Posterior cingulate gyrus (tissue), 11 donors: Measurements from ENCODE around the gene CHST11.
"Not testable (repeated sequence)": the region's sequence is repeated elsewhere in the genome, so short reads cannot be mapped to it uniquely, and the experiment has no call there.

Experiments
- DNase-seq, 10 donors: peaks; one replicate each; pipeline versions ENCODE4 v3.0.0 to v3.0.0-alpha.2; 2020 to 2021; ENCODE audit warnings: mixed read lengths in 3 of 10
- intact Hi-C: fragments of 100-400 bp; cut with DNase I; formaldehyde crosslinking; loops from one replicate; pipeline ENCODE4 v1.15.1; 2023

Gene CHST11

DNA sequence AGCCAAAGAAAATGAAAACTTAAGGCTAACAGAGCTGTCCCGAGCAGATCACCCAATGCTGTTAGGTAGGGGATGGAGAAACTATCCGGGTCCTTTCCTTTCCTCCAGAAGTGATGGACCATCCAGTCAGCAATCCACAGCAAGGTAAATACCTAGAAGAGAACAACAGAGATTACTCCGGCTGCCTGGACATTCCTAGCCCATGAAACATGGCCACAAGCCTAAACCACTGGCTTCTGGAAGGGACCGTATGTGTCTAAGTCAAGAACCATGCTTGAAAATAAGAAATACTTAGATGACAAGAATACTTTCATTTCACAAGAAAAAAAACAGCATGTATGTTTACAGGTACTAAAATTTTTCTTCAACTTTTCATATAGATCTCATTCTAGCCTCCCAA lies 348.4 kb downstream of the CHST11 start:
- intact Hi-C loops = no loop called here
- DNase-seq = no peak

GRCh38 chr12:104806194-104806593 lies 349.4 kb downstream of the CHST11 start:
- intact Hi-C loops = not testable (repeated sequence)

DNA sequence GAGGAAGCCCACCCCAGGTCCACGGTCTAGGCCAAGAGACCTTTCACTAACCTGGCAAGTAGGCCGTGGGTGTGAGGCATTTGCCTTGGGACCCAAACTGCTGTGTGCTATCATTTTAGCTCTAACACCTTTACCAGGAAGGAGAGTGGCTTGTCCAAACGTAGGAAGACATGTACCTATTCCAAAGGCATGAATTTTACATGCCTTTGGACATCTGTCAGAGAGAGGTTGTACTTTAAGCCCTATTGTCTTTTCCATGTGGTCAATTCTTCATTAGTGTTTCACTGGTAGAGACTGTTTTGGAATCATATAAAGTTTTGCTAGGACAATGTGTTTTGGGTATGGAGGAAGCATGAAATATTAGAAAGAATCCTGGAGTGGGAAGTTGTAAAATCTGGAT lies 352.5 kb downstream of the CHST11 start:
- DNase-seq = no peak
- intact Hi-C loops = no loop called here

More at GRCh38 chr12:104806194-104806593, 349.4 kb downstream of the CHST11 start:
- not testable (repeated sequence) for DNase-seq

DNA sequence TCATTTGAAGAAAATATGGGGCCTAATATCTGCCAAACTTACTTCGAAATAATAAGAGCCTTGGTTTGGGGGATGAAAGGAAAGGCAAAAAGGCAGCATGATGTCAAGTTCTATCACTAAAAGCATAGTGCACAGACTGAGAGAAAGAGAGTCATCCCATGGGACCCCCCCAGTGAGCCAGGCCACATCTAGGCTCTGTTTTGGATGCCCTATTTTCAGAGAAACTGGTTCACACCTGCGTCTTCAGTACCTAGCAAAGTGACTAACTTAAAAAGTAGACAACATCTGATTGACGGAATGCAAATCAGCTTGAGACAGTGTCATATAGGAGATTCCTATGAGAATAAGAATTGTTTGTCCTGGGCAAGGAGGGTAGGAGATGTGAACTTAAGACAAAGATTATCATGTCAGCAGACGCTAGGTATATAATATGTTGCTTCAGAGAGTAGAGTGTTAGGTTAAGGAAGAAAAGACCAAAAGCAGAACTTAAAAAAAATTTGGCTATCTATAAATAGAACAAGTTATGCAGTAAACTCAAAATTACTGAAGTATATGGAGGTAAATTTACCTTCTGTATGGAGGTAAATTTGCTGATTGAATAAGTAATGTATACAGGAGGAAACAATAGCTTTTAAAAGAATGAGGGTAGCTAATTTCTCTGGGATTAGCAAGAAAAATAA lies 353.1 kb downstream of the CHST11 start:
- no peak for DNase-seq
- intact Hi-C loops = no loop called here
